Measurements from ENCODE around the gene TMEM220. TPM values are rescaled to one million over a fixed set of nuclear protein-coding genes. Genes with fewer than 3 reads are reported as not detected.

TMEM220 gene
- total RNA-seq, 2 experiments from 2014 or later = 1.1 to 2.1 TPM

Other genes with a start within 250 kb of the TMEM220 start
- gene MYH1, start 211.5 kb downstream of the TMEM220 start, total RNA-seq = not detected
- gene MYH2, start 180.4 kb downstream of the TMEM220 start, total RNA-seq = not detected
- gene MYH3, start 72.7 kb downstream of the TMEM220 start, total RNA-seq = 1 to 10 TPM; 3.3 to 3.5 TPM
- gene SCO1, start 32.5 kb downstream of the TMEM220 start, total RNA-seq = 10 to 100 TPM; 39.7 to 42.3 TPM
- gene ADPRM, start 32.4 kb downstream of the TMEM220 start, total RNA-seq = 10 to 100 TPM; 11.2 to 12.8 TPM
- gene TMEM238L, start 74.1 kb upstream of the TMEM220 start, total RNA-seq = not detected
- not detected for gene PIRT, start 108.1 kb upstream of the TMEM220 start, total RNA-seq

All from activated CD4-positive, alpha-beta T cell treated with anti-CD3 and anti-CD28 coated beads for 36 hours (primary cell).